Measurements from ENCODE around the gene SENP7.
A peak's percentile ranks its signal among the peaks of the same experiment; 100 is the strongest.
"Not testable (repeated sequence)": the region's sequence is repeated elsewhere in the genome, so short reads cannot be mapped to it uniquely, and the experiment has no call there.

The SENP7 gene

GRCh38 chr3:101512646-101513418 lies at the start of gene SENP7:
Gene SENP7 (minus strand): TSS chr3:101513212. CDS start chr3:101513130, 82 bp downstream.
- TF ChIP-seq POLR2A (IDR thresholded peaks at IDR 0.05; ENCODE audit: low read length) (peak; percentile 68), GATA1 (IDR thresholded peaks at IDR 0.05; ENCODE audit: low read depth, low read length) (no peak)
- peak; percentile 87 to 89 for DNase-seq

- TF ChIP-seq POLR2A (IDR thresholded peaks at IDR 0.05; ENCODE audit: low read length) (peak; percentile 97), GATA1 (IDR thresholded peaks at IDR 0.05; ENCODE audit: low read depth, low read length) (no peak)
These were observed 48.8 kb upstream of the SENP7 start, which contains the start of gene TRMT10C for GRCh38 chr3:101561630-101562328. Gene TRMT10C (plus strand): TSS chr3:101561868. CDS start chr3:101564782, 2,914 bp downstream.

DNA sequence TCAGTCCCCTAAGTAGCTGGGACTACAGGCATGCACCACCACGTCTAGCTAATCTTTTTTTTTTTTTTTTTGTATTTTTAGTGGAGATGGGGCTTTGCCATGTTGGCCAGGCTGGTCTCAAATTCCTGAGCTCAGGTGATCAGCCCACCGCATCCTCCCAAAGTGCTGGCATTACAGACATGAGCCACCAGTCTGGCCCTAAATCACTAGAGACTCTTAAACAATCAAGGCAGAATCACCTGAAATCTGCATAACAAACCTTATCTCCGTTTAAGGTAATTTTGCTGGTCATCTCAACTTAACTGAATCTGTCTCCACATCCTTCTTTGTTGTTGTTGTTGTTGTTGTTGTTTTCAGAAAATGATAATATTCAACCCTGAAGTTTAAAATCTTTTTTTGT lies 43.1 kb upstream of the SENP7 start:
- TF ChIP-seq GATA1 (IDR thresholded peaks at IDR 0.05; ENCODE audit: low read depth, low read length) (no peak), POLR2A (IDR thresholded peaks at IDR 0.05; ENCODE audit: low read length) (no peak)
- DNase-seq: no peak

More at GRCh38 chr3:101561630-101562328, 48.8 kb upstream of the SENP7 start, which contains the start of gene TRMT10C:
- peak; percentile 95 to 96 for DNase-seq

DNA sequence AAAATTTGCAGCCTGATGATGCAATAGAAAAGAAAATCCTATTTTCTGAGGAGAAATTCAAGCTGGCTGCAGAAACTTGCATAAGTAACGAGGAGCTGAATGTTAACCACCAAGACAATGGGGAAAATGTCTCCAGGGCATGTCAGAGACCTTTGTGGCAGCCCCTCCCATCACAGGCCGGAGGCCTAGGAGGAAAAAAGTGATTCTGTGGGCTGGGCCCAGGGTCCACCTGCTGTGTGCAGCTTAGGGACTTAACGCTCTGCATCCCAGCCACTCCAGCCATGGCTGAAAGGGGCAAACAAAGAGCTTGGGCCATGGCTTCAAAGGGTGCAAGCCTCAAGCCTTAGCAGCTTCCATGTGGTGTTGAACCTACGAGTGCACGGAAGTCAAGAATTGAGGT lies 40.4 kb upstream of the SENP7 start:
- not testable (repeated sequence) for DNase-seq

DNA sequence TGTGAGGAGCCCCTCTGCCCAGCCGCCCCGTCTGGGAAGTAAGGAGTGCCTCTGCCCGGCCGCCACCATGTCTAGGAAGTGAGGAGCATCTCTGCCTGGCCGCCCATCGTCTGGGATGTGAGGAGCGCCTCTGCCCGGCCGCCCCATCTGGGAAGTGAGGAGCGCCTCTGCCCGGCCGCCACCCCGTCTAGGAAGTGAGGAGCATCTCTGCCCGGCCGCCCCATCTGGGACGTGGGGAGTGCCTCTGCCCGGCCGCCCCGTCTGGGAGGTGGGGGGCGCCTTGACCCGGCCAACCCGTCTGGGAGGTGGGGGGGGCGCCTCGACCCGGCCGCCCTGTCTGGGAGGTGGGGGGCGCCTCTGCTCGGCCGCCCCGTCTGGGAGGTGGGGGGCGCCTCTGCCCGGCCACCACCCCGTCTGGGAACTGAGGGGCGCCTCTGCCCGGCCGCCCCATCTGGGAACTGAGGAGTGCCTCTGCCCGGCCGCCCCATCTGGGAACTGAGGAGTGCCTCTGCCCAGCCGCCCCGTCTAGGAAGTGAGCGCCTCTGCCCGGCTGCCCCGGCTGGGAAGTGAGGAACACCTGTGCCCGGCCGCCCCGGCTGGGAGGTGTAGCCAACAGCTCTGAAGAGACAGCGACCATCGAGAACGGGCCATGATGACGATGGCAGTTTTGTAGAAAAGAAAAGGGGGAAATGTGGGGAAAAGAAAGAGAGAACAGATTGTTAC lies 38.5 kb upstream of the SENP7 start:
- DNase-seq: not testable (repeated sequence)

DNA sequence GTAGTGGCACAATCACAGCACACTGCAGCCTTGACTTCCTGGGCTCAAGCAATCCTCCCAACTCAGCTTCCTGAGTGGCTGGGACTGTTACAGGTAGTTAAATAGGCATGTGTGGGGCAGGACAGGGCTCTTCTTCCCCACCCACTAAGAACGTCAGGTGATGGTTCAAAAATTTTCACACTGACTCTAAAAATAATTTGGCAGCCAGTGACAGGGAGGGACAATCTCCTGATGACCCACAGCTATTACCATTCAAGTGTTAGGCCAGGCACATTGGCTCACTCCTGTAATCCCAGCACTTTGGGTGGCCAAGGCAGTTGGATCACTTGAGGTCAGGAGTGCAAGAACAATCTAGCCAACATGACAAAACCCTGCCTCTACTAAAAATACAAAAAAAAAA lies 36.5 kb upstream of the SENP7 start:
- TF ChIP-seq POLR2A (IDR thresholded peaks at IDR 0.05; ENCODE audit: low read length): no peak
- TF ChIP-seq GATA1 (IDR thresholded peaks at IDR 0.05; ENCODE audit: low read depth, low read length): no peak
- DNase-seq: no peak

DNA sequence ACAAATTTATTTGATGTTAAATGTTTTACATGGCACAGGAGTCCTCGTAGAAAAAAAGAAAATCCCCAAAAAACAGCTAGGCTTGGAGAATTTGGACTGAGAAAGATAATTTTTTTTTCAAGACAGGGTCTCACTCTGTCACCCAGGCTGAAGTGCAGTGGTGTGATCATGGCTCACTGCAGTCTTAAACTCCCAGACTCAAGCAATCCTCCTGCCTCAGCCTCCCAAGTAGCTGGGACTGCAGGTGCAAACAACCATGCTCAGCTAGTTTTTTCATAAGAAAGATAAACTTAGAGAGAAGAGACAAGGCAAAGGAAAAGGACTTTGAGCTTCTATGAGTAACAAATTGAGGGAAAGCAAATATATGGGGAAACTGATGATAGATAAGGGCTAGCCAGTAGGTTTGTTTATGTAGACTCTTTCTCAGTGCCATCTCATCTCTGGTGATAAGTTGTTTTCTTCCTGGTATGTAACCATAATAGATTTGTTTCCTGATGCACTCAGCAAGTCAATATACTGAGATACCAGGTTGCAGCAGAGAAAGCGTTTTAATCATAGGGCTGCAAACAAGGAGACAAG lies 35.6 kb upstream of the SENP7 start:
- no peak for TF ChIP-seq GATA1 (IDR thresholded peaks at IDR 0.05; ENCODE audit: low read depth, low read length)
- TF ChIP-seq POLR2A (IDR thresholded peaks at IDR 0.05; ENCODE audit: low read length): no peak

DNA sequence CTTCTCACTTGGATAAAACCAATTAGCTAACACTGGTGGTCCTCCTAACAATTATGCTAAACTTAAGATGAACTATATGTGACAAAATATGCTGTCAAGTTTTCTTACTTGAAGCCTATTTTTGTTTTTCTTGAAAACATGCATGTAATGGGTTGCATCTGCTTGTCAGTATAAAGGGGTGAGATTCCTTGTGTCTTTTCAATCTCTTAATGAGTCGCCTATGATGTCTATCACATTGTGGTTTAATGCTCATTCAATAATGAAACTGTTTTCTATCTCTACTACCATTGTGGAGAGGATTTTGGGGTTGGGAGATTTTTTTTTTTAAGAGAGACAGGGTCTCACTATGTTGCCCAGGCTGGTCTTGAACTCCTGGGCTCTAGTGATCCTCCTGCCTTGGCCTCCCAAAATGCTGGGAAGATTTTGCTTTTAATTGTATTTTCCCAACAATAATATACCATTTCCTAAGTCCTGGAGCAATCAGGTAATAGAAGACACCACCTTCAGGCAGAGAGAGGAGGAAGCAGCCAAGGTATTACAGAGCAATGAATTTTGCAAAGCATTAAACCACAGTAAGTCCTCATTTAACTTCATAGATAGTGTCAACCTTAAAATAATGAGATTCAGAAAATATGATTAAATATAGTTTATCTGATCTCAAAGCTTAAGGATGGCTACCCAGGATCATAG lies 31.3 kb upstream of the SENP7 start:
- no peak for DNase-seq
- TF ChIP-seq GATA1 (IDR thresholded peaks at IDR 0.05; ENCODE audit: low read depth, low read length): no peak

More for the DNA sequence above, 35.6 kb upstream of the SENP7 start:
- DNase-seq: no peak

DNA sequence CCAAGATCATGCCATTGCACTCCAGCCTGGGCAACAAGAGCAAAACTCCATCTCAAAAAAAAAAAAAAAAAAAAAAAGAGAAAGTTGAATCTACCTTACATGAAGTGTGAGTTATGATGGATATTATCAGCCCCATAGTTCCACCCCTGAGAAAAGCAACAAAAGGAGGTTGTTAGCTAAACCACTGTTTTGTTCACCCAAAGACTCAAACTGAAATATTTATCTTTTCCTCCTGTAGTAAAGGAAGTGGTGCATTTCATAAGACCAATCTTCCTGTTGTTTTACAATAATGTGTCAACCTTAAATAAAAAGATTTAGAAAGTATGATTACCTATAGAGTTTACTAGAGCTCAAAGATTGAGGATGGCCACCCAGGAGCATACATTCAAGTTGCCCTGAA lies 29.9 kb upstream of the SENP7 start:
- no peak for TF ChIP-seq GATA1 (IDR thresholded peaks at IDR 0.05; ENCODE audit: low read depth, low read length)
- TF ChIP-seq POLR2A (IDR thresholded peaks at IDR 0.05; ENCODE audit: low read length): no peak
- DNase-seq: no peak

GRCh38 chr3:101536955-101537354 lies 23.9 kb upstream of the SENP7 start:
- not testable (repeated sequence) for DNase-seq

GRCh38 chr3:101536266-101536665 lies 23.3 kb upstream of the SENP7 start:
- peak; percentile 7 to 33 for DNase-seq

GRCh38 chr3:101535221-101535620 lies 22.2 kb upstream of the SENP7 start:
- DNase-seq: no peak
- TF ChIP-seq POLR2A (IDR thresholded peaks at IDR 0.05; ENCODE audit: low read length) (no peak), GATA1 (IDR thresholded peaks at IDR 0.05; ENCODE audit: low read depth, low read length) (no peak)

More at GRCh38 chr3:101536266-101536665, 23.3 kb upstream of the SENP7 start:
- no peak for TF ChIP-seq GATA1 (IDR thresholded peaks at IDR 0.05; ENCODE audit: low read depth, low read length)
- TF ChIP-seq POLR2A (IDR thresholded peaks at IDR 0.05; ENCODE audit: low read length): no peak

DNA sequence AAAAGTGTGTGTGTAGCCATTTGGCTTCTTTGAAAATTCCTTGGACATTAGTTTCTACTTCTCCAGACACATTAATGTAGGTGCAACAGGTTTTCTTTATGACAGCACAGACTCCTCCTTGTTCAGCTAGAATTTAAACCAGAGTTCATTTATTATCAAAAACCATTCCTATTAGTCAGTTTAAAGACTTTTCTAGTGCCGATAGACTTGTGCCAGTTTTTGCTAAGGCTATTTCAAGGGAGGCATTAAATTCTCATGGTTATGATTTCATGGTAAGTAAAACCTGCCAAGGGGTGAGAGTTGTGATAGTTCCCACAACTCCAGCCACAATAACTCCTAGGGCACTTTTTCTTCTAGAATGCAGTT lies 20.6 kb upstream of the SENP7 start:
- no peak for TF ChIP-seq GATA1 (IDR thresholded peaks at IDR 0.05; ENCODE audit: low read depth, low read length)
- DNase-seq: no peak
